Liver (tissue), 9 donors: Measurements from ENCODE around the gene KCNA5. TPM values are rescaled to one million over a fixed set of nuclear protein-coding genes. Genes with fewer than 3 reads are reported as not detected.

ENCODE experiments used
- DNase-seq: peaks from one replicate; pipeline ENCODE4 v3.0.0-alpha.2; 2017; ENCODE audit warnings: low spot score
- H3K27ac ChIP-seq, 2 donors: one replicate each; pipeline ENCODE4 v1.7.0; 2013; ENCODE audit warnings: inconsistent platforms in 2 of 2, low read length in 2 of 2, control low read depth in 1 of 2, low read depth in 1 of 2, mild to moderate bottlenecking in 1 of 2
- H3K27me3 ChIP-seq, 4 donors: one replicate each; pipeline versions ENCODE4 v1.6.1 to v1.7.0; 2013; ENCODE audit warnings: low read length in 3 of 4, inconsistent platforms in 1 of 4, mild to moderate bottlenecking in 1 of 4, moderate library complexity in 1 of 4; ENCODE audit not compliant: control insufficient read depth in 4 of 4, insufficient read depth in 4 of 4
- H3K36me3 ChIP-seq, 4 donors: one replicate each; pipeline versions ENCODE4 v1.6.1 to v1.7.0; 2013; ENCODE audit warnings: low read length in 3 of 4, mild to moderate bottlenecking in 3 of 4, low read depth in 1 of 4, moderate library complexity in 1 of 4; ENCODE audit not compliant: control insufficient read depth in 4 of 4, insufficient read depth in 3 of 4
- H3K4me1 ChIP-seq, 4 donors: one replicate each; pipeline versions ENCODE4 v1.6.1 to v1.7.0; 2013; ENCODE audit warnings: low read length in 3 of 4, mild to moderate bottlenecking in 3 of 4, moderate library complexity in 1 of 4; ENCODE audit not compliant: control insufficient read depth in 4 of 4, insufficient read depth in 4 of 4
- H3K4me3 ChIP-seq, 3 donors: one replicate each; pipeline versions ENCODE4 v1.6.1 to v1.7.0; 2013; ENCODE audit warnings: low read length in 3 of 3, control low read depth in 1 of 3, low read depth in 1 of 3, mild to moderate bottlenecking in 1 of 3
- H3K9ac ChIP-seq, 2 donors: one replicate each; pipeline ENCODE4 v1.7.0; 2013; ENCODE audit warnings: low read length in 2 of 2, mild to moderate bottlenecking in 2 of 2, moderate library complexity in 2 of 2, control low read depth in 1 of 2, low read depth in 1 of 2
- H3K9me3 ChIP-seq, 4 donors: one replicate each; pipeline versions ENCODE4 v1.6.1 to v1.7.0; 2013; ENCODE audit warnings: low read length in 3 of 4; ENCODE audit not compliant: control insufficient read depth in 4 of 4
- ATF3 ChIP-seq: IDR thresholded peaks from 2 replicates; pipeline ENCODE4 v1.6.1; 2016; ENCODE audit warnings: antibody characterized with exemption
- CTCF ChIP-seq: fragments of 150-350 bp; IDR thresholded peaks from 2 replicates; pipeline ENCODE4 v1.5.1; 2017; ENCODE audit warnings: improper control_type of control experiment, low read depth, low read length; ENCODE audit not compliant: missing input control
- EGR1 ChIP-seq, 2 donors: IDR thresholded peaks; 2 replicates each; pipeline ENCODE4 v1.6.1; 2016 to 2018; ENCODE audit warnings: antibody characterized with exemption in 2 of 2, low read depth in 2 of 2
- FOXA1 ChIP-seq: IDR thresholded peaks from 2 replicates; pipeline ENCODE4 v1.6.1; 2016; ENCODE audit warnings: antibody characterized with exemption
- FOXA2 ChIP-seq: IDR thresholded peaks from 2 replicates; pipeline ENCODE4 v1.6.1; 2016; ENCODE audit warnings: antibody characterized with exemption
- GABPA ChIP-seq, 2 donors: IDR thresholded peaks in 1 of 2; conservative IDR thresholded peaks in 1 of 2; 2 replicates each; pipeline ENCODE4 v1.6.1; 2016; ENCODE audit warnings: antibody characterized with exemption in 2 of 2, mild to moderate bottlenecking in 1 of 2, moderate library complexity in 1 of 2
- HNF4A ChIP-seq, 2 donors: conservative IDR thresholded peaks; 2 replicates each; pipeline ENCODE4 v1.6.1; 2016; ENCODE audit warnings: antibody characterized with exemption in 2 of 2, mild to moderate bottlenecking in 2 of 2
- HNF4G ChIP-seq: IDR thresholded peaks from 2 replicates; pipeline ENCODE4 v1.6.1; 2016; ENCODE audit warnings: antibody characterized with exemption
- JUND ChIP-seq, 2 donors: IDR thresholded peaks; 2 replicates each; pipeline ENCODE4 v1.6.1; 2016; ENCODE audit warnings: antibody characterized with exemption in 2 of 2
- MAX ChIP-seq: IDR thresholded peaks from 2 replicates; pipeline ENCODE4 v1.6.1; 2016; ENCODE audit warnings: antibody characterized with exemption
- NR2F2 ChIP-seq: IDR thresholded peaks from 2 replicates; pipeline ENCODE4 v1.6.1; 2016; ENCODE audit warnings: antibody characterized with exemption
- RAD21 ChIP-seq, 2 donors: IDR thresholded peaks; 2 replicates each; pipeline ENCODE4 v1.6.1; 2016; ENCODE audit warnings: antibody characterized with exemption in 2 of 2, mild to moderate bottlenecking in 2 of 2
- RXRA ChIP-seq, 2 donors: IDR thresholded peaks; 2 replicates each; pipeline ENCODE4 v1.6.1; 2017 to 2018; ENCODE audit warnings: antibody characterized with exemption in 2 of 2, mild to moderate bottlenecking in 1 of 2
- SP1 ChIP-seq: IDR thresholded peaks from 2 replicates; pipeline ENCODE4 v1.6.1; 2018; ENCODE audit warnings: antibody characterized with exemption, mild to moderate bottlenecking
- TAF1 ChIP-seq: conservative IDR thresholded peaks from 2 replicates; pipeline ENCODE4 v1.6.1; 2016; ENCODE audit warnings: antibody characterized with exemption, mild to moderate bottlenecking
- YY1 ChIP-seq: IDR thresholded peaks from 2 replicates; pipeline ENCODE4 v1.6.1; 2016; ENCODE audit warnings: antibody characterized with exemption, mild to moderate bottlenecking
- WGBS: extraction: QIAGEN DNeasy Blood & Tissue Kit; methylation state at CpG from one replicate; pipeline ENCODE4 v1.1.7; 2013; 5-methylcytosine and 5-hydroxymethylcytosine counted together
- polyA plus RNA-seq, 2 donors: library from polyadenylated mRNA; stranded (reverse) in 1 of 2; unstranded in 1 of 2; fragments of 200-250 nt in 1 of 2; fragments of >200 nt in 1 of 2; fragmentation: Nextera tagmentation in 1 of 2; extraction: Ambion mirVana in 1 of 2; gene quantifications; one replicate each; pipeline versions ENCODE4 v1.2.1 to v1.2.3, GENCODE V29; 2013 to 2015
- total RNA-seq, 2 donors: library from RNA; depleted of rRNA; stranded (reverse); fragments of >200 nt; gene quantifications; one replicate each; pipeline ENCODE4 v1.2.3, GENCODE V29; 2014
- TF ChIP-seq, protein P1 (sequence below): IDR thresholded peaks from 2 replicates; pipeline ENCODE4 v1.6.1; 2016; ENCODE audit warnings: antibody characterized with exemption
- TF ChIP-seq, protein P2 (sequence below): IDR thresholded peaks from 2 replicates; pipeline ENCODE4 v1.6.1; 2016; ENCODE audit warnings: antibody characterized with exemption, mild to moderate bottlenecking
- donor health status: healthy.
- donor health status: healthy.
- donor health status: healthy.
- donor health status: healthy.
- donor health status: healthy.

Gene KCNA5
- total and polyA plus RNA-seq, 4 donors, result 0.09 to 0.42 (median 0.12) TPM; not detected in 1

GRCh38 chr12:5037795-5038357 is 5.8 kb upstream of the KCNA5 start:
- DNase-seq, result no peak
- WGBS, result 79% methylated on average over 9 of the region's 9 CpGs
- no peak overlapping the region for H3K9ac ChIP-seq
- H3K27ac ChIP-seq, result no peak overlapping the region
- H3K9me3 ChIP-seq, result no peaks in the 10 kb centered on the region
- H3K4me3 ChIP-seq, result no peak overlapping the region
- H3K4me1 ChIP-seq, result no peaks in the 10 kb centered on the region
- no peak for TF ChIP-seq RXRA (IDR thresholded peaks at IDR 0.05)
- TF ChIP-seq, protein P1, sequence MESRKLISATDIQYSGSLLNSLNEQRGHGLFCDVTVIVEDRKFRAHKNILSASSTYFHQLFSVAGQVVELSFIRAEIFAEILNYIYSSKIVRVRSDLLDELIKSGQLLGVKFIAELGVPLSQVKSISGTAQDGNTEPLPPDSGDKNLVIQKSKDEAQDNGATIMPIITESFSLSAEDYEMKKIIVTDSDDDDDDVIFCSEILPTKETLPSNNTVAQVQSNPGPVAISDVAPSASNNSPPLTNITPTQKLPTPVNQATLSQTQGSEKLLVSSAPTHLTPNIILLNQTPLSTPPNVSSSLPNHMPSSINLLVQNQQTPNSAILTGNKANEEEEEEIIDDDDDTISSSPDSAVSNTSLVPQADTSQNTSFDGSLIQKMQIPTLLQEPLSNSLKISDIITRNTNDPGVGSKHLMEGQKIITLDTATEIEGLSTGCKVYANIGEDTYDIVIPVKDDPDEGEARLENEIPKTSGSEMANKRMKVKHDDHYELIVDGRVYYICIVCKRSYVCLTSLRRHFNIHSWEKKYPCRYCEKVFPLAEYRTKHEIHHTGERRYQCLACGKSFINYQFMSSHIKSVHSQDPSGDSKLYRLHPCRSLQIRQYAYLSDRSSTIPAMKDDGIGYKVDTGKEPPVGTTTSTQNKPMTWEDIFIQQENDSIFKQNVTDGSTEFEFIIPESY, result no peak
- no peak for TF ChIP-seq EGR1 (IDR thresholded peaks at IDR 0.05; ENCODE audit: low read depth in 2 of 2)
- no peak for TF ChIP-seq TAF1
- TF ChIP-seq SP1, result no peak
- no peak for TF ChIP-seq HNF4A (conservative IDR thresholded peaks at IDR 0.05)
- no peak for TF ChIP-seq RAD21 (IDR thresholded peaks at IDR 0.05)
- TF ChIP-seq ATF3, result no peak
- TF ChIP-seq MAX, result no peak
- TF ChIP-seq HNF4G, result no peak
- H3K36me3 ChIP-seq, result no peaks in the 10 kb centered on the region
- H3K27me3 ChIP-seq, result peaks cover 0 to 7% (median 0%) of the 10 kb centered on the region in 4 donors

DNA sequence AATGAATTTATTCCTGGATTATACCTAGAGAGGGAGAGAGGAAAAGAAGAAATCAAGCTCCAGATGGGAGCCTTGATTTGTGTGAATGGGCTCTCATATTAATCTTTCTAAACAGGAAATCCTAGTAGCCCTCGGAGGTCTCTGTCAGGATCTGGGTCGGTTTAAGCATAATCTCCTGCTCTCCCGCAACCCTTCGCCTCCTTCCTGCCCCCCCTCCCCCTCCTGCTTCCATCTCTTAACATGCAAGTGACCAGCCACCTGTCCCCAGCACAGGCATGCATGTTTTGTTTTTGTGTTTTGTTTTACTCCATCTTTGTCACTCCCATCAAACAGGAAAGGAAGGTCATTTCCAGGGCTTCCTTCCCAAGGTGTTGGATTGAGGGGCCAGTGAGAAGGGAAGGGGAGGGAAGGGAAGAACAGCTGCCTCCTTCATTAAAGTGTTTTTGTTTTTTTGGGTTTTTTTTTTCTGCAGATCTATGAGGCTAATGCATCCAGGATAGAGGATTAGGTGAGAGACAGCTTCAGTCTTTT is 4.8 kb upstream of the KCNA5 start:
- no peak for DNase-seq
- Histone ChIP-seq H3K27me3 (peaks cover 0 to 11% (median 2%) of the 10 kb centered on the region in 4 donors), H3K27ac (no peak overlapping the region), H3K4me1 (no peaks in the 10 kb centered on the region), H3K36me3 (no peaks in the 10 kb centered on the region), H3K4me3 (no peak overlapping the region), H3K9me3 (no peaks in the 10 kb centered on the region), H3K9ac (no peak overlapping the region)
- WGBS, result 19% methylated on average over 4 of the region's 4 CpGs
- TF ChIP-seq NR2F2, result no peak
- no peak for TF ChIP-seq EGR1 (IDR thresholded peaks at IDR 0.05; ENCODE audit: low read depth in 2 of 2)
- no peak for TF ChIP-seq YY1
- TF ChIP-seq MAX, result no peak
- TF ChIP-seq TAF1, result no peak
- TF ChIP-seq, protein P1, result no peak
- no peak for TF ChIP-seq FOXA1
- no peak for TF ChIP-seq HNF4A (conservative IDR thresholded peaks at IDR 0.05)
- no peak for TF ChIP-seq RAD21 (IDR thresholded peaks at IDR 0.05)
- no peak for TF ChIP-seq SP1
- no peak for TF ChIP-seq HNF4G
- TF ChIP-seq JUND (IDR thresholded peaks at IDR 0.05), result no peak
- TF ChIP-seq GABPA (IDR thresholded peaks at IDR 0.05 in 1 of 2, conservative IDR thresholded peaks at IDR 0.05 in 1 of 2), result no peak
- TF ChIP-seq RXRA (IDR thresholded peaks at IDR 0.05), result no peak
- no peak for TF ChIP-seq FOXA2
- no peak for TF ChIP-seq ATF3
- TF ChIP-seq CTCF, result no peak
- TF ChIP-seq, protein P2, sequence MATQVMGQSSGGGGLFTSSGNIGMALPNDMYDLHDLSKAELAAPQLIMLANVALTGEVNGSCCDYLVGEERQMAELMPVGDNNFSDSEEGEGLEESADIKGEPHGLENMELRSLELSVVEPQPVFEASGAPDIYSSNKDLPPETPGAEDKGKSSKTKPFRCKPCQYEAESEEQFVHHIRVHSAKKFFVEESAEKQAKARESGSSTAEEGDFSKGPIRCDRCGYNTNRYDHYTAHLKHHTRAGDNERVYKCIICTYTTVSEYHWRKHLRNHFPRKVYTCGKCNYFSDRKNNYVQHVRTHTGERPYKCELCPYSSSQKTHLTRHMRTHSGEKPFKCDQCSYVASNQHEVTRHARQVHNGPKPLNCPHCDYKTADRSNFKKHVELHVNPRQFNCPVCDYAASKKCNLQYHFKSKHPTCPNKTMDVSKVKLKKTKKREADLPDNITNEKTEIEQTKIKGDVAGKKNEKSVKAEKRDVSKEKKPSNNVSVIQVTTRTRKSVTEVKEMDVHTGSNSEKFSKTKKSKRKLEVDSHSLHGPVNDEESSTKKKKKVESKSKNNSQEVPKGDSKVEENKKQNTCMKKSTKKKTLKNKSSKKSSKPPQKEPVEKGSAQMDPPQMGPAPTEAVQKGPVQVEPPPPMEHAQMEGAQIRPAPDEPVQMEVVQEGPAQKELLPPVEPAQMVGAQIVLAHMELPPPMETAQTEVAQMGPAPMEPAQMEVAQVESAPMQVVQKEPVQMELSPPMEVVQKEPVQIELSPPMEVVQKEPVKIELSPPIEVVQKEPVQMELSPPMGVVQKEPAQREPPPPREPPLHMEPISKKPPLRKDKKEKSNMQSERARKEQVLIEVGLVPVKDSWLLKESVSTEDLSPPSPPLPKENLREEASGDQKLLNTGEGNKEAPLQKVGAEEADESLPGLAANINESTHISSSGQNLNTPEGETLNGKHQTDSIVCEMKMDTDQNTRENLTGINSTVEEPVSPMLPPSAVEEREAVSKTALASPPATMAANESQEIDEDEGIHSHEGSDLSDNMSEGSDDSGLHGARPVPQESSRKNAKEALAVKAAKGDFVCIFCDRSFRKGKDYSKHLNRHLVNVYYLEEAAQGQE, result no peak
